ENCODE data around the gene PHF13. TPM values are rescaled to one million over a fixed set of nuclear protein-coding genes. Genes with fewer than 3 reads are reported as not detected.
A peak's percentile ranks its signal among the peaks of the same experiment; 100 is the strongest.

PHF13 gene
- total RNA-seq, 3 donors from 2014 or later (not counting 1 experiment from before 2014, with no cell fraction given) = 7.3 to 14.2 (median 10.9) TPM

GRCh38 chr1:6621429-6622391, 8.2 kb downstream of the PHF13 start:
- Mint-ChIP-seq H3K4me1 (peaks cover 11 to 12% of the 10 kb centered on the region in 2 donors), H3K9me3 (no peaks in the 10 kb centered on the region), H3K27ac (no peak overlapping the region), H3K4me3 (no peak overlapping the region), H3K36me3 (no peaks in the 10 kb centered on the region), H3K27me3 (ENCODE audit: low read depth in 2 of 2) (no peaks in the 10 kb centered on the region)
- TF ChIP-seq, protein P1, sequence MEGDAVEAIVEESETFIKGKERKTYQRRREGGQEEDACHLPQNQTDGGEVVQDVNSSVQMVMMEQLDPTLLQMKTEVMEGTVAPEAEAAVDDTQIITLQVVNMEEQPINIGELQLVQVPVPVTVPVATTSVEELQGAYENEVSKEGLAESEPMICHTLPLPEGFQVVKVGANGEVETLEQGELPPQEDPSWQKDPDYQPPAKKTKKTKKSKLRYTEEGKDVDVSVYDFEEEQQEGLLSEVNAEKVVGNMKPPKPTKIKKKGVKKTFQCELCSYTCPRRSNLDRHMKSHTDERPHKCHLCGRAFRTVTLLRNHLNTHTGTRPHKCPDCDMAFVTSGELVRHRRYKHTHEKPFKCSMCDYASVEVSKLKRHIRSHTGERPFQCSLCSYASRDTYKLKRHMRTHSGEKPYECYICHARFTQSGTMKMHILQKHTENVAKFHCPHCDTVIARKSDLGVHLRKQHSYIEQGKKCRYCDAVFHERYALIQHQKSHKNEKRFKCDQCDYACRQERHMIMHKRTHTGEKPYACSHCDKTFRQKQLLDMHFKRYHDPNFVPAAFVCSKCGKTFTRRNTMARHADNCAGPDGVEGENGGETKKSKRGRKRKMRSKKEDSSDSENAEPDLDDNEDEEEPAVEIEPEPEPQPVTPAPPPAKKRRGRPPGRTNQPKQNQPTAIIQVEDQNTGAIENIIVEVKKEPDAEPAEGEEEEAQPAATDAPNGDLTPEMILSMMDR (IDR thresholded peaks at IDR 0.05) = no peak
- Histone ChIP-seq H3K27ac (ENCODE audit: low read length) (no peak overlapping the region), H3K9me3 (ENCODE audit: control insufficient read depth, insufficient read depth, low read length) (no peaks in the 10 kb centered on the region), H3K36me3 (ENCODE audit: control insufficient read depth, insufficient read depth, low read length) (peaks cover 9% of the 10 kb centered on the region), H3K4me3 (ENCODE audit: low read length) (no peak overlapping the region), H3K27me3 (ENCODE audit: control insufficient read depth, insufficient read depth, low read length) (no peaks in the 10 kb centered on the region), H3K4me1 (ENCODE audit: control insufficient read depth, insufficient read depth, low read length) (peaks cover 18% of the 10 kb centered on the region)
- no peak for ATAC-seq
- intact Hi-C loops (cut with micrococcal nuclease) = no loop called here
- no peak for DNase-seq
- WGBS (ENCODE audit: insufficient coverage) = 96% methylated on average over 41 of the region's 41 CpGs

DNA sequence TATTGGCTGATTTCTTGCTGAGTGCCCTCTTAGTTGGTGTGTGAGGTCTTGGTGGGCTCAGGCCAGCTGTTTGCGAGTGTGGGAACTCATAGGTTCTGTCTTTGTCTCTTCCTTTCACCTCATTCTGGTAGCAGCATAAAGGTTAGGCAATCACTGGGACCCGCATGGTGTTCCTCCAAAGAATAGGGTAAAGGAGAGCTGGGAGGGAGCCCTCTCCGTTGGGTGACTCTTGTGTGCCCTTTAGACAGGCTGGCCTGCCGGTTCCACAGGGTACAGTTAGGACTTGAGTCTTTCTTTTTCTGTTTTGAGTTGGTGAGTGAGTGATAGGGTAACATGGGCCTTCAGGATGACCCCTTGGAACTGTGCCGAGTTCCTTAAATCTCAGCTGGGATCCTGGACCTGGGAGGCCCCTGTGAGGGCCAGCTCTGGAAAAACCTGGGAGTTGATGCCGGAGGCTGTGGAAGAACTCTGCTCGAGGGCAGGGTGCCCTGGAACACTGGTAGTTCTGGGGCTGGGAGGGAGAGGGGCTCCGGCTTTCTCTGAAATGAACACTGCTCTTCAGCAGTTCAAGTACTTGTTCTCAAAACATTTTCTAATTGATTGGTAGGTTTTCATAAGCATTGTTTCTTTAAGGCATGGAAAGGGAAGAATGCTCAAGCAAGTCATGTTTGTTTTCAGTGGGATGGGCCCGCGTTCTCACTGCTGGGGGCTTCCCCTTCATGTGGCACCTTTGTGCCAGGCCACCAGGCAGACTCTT, 9.0 kb downstream of the PHF13 start:
- ATAC-seq = no peak
- Mint-ChIP-seq H3K9me3 (no peaks in the 10 kb centered on the region), H3K4me3 (no peak overlapping the region), H3K27ac (no peak overlapping the region), H3K27me3 (ENCODE audit: low read depth in 2 of 2) (no peaks in the 10 kb centered on the region), H3K36me3 (no peaks in the 10 kb centered on the region), H3K4me1 (peaks cover 17 to 20% of the 10 kb centered on the region in 2 donors)
- Histone ChIP-seq H3K4me3 (ENCODE audit: low read length) (no peak overlapping the region), H3K9me3 (ENCODE audit: control insufficient read depth, insufficient read depth, low read length) (no peaks in the 10 kb centered on the region), H3K36me3 (ENCODE audit: control insufficient read depth, insufficient read depth, low read length) (peaks cover 9% of the 10 kb centered on the region), H3K27me3 (ENCODE audit: control insufficient read depth, insufficient read depth, low read length) (no peaks in the 10 kb centered on the region), H3K27ac (ENCODE audit: low read length) (no peak overlapping the region), H3K4me1 (ENCODE audit: control insufficient read depth, insufficient read depth, low read length) (peaks cover 23% of the 10 kb centered on the region)
- 95% methylated on average over 9 of the region's 10 CpGs for WGBS (ENCODE audit: insufficient coverage)
- intact Hi-C loops (cut with micrococcal nuclease) = no loop called here
- TF ChIP-seq, protein P1 (IDR thresholded peaks at IDR 0.05) = no peak
- no peak for DNase-seq

GRCh38 chr1:6623269-6623965, 9.9 kb downstream of the PHF13 start:
- no peak for ATAC-seq
- Histone ChIP-seq H3K9me3 (ENCODE audit: control insufficient read depth, insufficient read depth, low read length) (no peaks in the 10 kb centered on the region), H3K36me3 (ENCODE audit: control insufficient read depth, insufficient read depth, low read length) (peaks cover 16% of the 10 kb centered on the region), H3K4me1 (ENCODE audit: control insufficient read depth, insufficient read depth, low read length) (peaks cover 23% of the 10 kb centered on the region), H3K27me3 (ENCODE audit: control insufficient read depth, insufficient read depth, low read length) (no peaks in the 10 kb centered on the region), H3K4me3 (ENCODE audit: low read length) (no peak overlapping the region), H3K27ac (ENCODE audit: low read length) (no peak overlapping the region)
- 94% methylated on average over 14 of the region's 14 CpGs for WGBS (ENCODE audit: insufficient coverage)
- TF ChIP-seq, protein P1 (IDR thresholded peaks at IDR 0.05) = no peak
- Mint-ChIP-seq H3K4me3 (peak overlapping the region; percentile 59), H3K27ac (no peak overlapping the region), H3K9me3 (no peaks in the 10 kb centered on the region), H3K4me1 (peaks cover 23 to 26% of the 10 kb centered on the region in 2 donors), H3K36me3 (no peaks in the 10 kb centered on the region), H3K27me3 (ENCODE audit: low read depth in 2 of 2) (no peaks in the 10 kb centered on the region)
- DNase-seq = no peak
- intact Hi-C loops (cut with micrococcal nuclease) = no loop called here
